ENCODE measurements around the gene KCTD10.

DNA sequence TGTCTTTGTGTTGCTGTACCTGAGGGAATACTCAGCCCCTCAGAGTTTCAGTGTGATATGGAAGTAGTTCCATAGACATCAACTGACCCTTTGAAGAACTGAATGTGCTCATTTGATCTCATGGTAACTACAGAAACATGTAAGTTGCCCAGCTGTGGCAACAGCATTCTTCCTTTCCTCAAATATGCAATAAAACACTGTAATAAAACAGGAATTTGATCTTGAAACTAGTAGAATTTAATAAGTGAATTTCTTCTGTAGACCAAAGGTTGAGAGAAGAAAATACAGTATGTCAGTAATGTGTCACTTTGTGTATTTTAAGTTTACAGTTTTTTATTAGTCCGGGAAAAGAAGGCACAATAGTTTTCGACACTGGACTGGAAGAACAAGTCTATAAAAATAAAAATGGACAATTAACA, 31.9 kb downstream of the KCTD10 start:
- TF ChIP-seq TCF12 (IDR thresholded peaks at IDR 0.05; ENCODE audit: low read depth) (no peak), CREB1 (IDR thresholded peaks at IDR 0.05; ENCODE audit: low read depth) (no peak), EP300 (IDR thresholded peaks at IDR 0.05; ENCODE audit: borderline replicate concordance) (no peak), FOXM1 (IDR thresholded peaks at IDR 0.05; ENCODE audit: borderline replicate concordance, low read depth) (no peak), NFIC (IDR thresholded peaks at IDR 0.05) (no peak), CEBPB (IDR thresholded peaks at IDR 0.05) (no peak), EGR1 (IDR thresholded peaks at IDR 0.05) (no peak), RAD21 (IDR thresholded peaks at IDR 0.05; ENCODE audit: low read depth) (no peak), YY1 (IDR thresholded peaks at IDR 0.05; ENCODE audit: low read depth) (no peak), TEAD4 (IDR thresholded peaks at IDR 0.05) (no peak), TAF1 (IDR thresholded peaks at IDR 0.05; ENCODE audit: low read depth) (no peak)
- TF ChIP-seq, protein P1, sequence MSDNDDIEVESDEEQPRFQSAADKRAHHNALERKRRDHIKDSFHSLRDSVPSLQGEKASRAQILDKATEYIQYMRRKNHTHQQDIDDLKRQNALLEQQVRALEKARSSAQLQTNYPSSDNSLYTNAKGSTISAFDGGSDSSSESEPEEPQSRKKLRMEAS (IDR thresholded peaks at IDR 0.05): no peak
- TF ChIP-seq, protein P2, sequence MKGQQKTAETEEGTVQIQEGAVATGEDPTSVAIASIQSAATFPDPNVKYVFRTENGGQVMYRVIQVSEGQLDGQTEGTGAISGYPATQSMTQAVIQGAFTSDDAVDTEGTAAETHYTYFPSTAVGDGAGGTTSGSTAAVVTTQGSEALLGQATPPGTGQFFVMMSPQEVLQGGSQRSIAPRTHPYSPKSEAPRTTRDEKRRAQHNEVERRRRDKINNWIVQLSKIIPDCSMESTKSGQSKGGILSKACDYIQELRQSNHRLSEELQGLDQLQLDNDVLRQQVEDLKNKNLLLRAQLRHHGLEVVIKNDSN (IDR thresholded peaks at IDR 0.05): no peak

Data from Ishikawa (cell line).